GM19324 (cell line): Measurements from ENCODE around the gene ZNF333.
"Not testable (repeated sequence)": the region's sequence is repeated elsewhere in the genome, so short reads cannot be mapped to it uniquely, and the experiment has no call there.

Source experiments
- ATAC-seq: cut with Tn5 transposase; IDR thresholded peaks from one replicate; pipeline ENCODE4 v1.9.1; 2021; ENCODE audit warnings: mild to moderate bottlenecking, moderate library complexity; ENCODE audit not compliant: unreplicated experiment, low FRiP score

ZNF333 gene

DNA sequence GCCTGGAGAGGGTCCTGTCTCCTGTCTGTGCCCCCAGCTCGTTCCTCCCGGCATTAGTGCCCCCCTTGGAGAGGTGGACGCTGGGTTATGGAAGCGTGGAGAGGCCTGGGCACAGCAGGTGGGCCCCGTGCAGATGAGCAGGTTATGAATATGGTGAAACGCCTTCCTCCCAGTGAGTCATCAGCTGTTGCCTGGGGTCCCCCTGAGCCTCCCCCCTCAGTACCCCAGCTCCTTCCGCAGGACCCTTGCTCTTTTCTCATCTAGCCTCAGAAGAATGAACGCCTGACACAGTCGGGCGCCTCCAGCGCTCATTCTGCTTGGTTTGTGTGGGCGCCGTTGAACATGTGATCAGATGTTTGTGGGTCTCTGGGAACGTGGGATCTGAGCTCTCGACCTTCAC lies 76.0 kb downstream of the ZNF333 start:
- ATAC-seq, result not testable (repeated sequence)

DNA sequence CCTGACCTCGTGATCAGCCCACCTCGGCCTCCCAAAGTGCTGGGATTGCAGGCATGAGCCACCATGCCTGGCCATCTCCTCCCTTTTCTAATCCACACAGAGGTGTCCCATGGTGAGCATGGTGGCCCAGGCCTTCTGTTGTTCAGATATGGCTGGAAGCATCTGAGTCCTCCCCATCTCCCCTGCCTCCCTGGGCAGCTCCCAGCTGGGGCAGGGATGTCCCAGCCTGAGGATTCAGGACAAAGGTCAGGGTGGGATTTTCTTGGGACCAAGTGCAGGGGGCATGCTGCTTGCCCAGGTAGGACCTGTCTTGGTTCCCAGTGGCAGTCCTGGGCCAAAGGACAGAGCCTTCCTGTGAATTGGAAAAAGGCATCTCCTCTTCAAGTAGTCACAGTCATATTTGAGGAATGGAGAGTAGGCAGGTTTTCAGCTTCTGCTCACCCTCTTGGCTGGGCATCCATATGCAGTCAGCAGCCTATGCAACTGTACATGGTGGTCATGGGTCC lies 77.7 kb downstream of the ZNF333 start:
- ATAC-seq, result no peak

DNA sequence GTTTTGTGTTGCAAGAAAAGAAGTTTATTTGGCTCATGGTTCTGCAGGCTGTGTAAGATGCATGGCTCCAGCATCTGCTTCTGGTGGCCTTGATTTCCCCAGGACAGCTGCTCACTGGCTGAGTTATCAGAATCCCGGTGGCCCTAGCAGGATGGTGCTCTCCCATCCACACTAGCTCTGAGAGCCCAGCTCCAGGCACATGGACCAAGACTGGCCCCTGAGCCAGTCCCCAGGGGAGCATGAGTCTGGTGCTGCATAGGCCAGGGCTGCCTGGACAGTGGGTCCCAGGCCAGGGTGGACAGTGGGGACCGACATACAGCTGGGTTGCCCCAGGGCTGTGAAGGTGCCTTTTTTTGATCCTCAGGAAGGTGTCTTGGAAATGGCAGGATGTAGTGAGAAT lies 78.2 kb downstream of the ZNF333 start:
- no peak for ATAC-seq

DNA sequence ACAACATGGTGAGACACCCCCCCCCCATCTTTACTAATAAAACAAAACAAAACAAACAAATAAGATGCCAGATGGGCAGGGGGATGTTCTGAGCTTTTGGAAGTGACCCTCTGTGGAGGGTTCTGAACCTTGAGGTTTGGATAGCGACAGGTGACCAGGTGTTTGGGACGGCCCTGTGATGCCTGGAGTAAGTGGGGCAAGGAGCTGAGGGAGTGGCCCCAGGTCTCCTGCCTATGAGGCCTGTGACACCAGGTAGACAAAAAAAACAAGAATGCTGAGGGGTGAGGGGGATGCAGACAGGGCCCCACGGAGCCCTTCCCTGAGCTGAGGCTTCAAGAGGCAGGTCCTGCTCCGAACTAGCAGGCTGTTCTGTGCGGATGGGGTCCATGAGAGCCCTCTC lies 79.4 kb downstream of the ZNF333 start:
- no peak for ATAC-seq

DNA sequence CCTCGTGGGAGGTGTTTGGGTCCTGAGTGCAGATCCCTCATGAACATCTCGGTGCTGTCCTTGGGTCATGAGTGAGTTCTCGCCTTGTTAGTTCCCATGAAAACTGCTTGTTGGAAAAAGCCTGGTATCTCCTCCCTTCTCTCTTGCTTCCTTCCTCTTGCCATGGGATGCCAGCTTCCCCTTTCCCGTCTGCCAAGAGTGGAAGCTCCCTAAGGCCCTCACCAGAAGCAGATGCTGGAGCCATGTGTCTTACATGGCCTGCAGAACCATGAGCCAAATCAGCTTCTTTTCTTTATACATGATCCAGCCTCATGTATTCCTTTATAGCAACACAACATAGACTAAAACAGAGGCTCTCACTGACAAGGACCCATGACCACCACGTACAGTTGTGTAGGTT lies 80.3 kb downstream of the ZNF333 start:
- ATAC-seq, result no peak

DNA sequence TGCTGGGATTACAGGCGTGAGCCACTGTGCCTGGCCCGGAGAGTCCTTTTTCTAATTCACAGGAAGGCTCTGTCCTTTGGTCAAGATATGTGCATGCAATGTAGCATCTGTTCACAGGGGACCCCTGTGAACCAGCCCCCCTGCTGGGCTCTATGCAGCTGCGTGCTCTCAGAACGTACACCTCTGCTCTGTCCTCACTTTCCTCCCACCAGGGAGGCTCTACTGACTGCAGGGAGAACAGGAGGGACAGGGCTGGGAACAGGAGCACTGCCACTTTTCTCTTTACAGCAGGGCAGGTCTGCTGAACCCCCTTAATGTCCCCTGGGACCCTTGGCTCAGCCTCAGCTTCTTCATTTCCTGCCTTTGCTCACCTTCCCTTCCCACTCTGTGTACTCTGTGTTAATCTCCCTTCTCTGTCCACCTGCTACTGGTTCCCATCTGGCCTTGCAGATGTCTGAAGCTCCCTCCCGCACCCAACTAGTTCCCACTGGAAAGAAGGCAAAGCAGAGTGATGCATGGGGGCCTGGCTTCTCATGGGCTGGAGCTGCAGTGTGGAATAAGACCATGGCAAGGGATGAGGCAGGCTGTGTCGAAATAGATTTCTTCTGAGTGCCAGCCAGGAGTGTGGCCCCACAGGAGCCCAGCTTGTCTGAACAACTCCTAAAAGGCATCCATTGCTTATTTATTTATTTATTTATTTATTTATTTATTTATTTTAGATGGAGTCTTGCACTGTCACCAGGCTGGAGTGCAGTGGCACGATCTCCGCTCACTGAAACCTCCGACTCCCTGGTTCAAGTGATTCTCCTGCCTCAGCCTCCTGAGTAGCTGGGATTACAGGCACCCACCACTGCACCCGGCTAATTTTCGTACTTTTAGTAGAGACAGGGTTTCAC lies 81.3 kb downstream of the ZNF333 start:
- ATAC-seq, result no peak

DNA sequence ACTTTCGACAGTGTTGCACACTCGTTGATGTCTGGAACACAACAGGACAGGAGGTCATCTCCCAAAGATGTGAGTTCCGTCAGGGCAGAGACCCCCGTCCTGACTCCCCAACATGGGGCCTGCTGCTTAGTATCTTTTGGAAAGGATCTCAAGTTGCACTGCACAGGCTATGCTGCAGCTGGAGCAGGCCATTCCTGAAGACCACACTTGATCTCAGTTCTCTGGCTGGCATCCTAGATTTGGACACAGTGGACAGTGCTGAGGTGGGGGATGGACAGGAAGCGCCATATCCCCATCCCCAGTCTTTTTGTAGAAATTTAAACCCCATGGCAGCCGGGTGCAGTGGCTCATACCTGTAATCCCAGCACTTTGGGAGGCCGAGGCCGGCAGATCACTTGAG lies 82.6 kb downstream of the ZNF333 start:
- no peak for ATAC-seq

DNA sequence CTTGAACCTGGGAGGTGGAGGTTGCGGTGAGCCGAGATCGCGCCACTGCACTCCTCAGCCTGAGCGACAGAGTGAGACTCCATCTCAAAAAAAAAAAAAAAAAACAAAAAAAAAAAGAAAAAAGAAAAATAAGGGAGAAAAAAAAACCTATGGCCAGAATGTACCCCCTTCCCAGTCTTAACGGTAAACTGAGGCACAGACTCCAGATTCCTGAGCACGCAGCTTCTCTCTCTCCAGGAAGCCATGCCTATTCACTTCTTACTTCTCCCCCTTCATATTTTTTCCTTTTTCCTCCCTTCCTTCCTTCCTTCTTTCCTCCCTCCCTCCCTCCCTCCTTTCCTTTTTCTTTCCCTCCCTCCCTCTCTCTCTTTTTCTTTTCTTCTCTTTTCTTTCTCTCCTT lies 83.1 kb downstream of the ZNF333 start:
- ATAC-seq, result no peak

DNA sequence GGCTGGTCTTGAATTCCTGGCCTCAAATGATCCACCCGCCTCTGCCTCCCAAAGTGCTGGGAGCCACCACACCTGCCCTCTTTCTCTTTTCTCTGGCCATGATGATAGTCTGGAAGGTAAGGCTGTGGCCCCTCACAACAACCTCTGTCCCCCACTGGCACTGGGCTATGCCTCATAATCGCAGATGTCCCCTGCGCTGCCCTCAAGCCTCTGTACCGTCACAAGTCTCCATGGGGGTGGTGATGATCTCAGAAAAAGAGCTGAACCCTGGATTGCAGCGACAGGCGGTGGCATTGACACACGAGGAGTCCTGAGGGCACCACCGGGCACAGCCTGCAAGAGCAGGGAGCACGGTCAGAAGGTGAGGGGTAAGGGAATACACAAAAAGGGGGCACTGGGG lies 83.9 kb downstream of the ZNF333 start:
- not testable (repeated sequence) for ATAC-seq

DNA sequence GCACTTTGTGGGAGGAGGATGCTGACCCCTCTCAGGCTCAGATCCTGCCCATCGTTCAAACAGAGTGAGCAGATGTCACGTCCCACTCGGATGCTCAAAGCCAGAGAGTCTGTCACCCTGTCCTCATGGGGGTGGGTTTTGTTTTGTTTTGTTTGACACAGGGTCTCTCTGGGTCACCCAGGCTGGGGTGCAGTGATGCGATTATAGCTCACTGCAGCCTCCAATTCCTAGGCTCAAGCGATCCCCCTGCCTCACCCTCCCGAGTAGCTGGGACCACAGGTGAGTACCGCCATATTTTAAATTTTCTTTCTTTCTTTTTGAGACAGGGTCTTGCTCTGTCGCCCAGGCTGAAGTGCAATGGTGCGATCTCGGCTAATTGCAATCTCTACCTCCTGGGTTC lies 84.5 kb downstream of the ZNF333 start:
- ATAC-seq, result no peak

DNA sequence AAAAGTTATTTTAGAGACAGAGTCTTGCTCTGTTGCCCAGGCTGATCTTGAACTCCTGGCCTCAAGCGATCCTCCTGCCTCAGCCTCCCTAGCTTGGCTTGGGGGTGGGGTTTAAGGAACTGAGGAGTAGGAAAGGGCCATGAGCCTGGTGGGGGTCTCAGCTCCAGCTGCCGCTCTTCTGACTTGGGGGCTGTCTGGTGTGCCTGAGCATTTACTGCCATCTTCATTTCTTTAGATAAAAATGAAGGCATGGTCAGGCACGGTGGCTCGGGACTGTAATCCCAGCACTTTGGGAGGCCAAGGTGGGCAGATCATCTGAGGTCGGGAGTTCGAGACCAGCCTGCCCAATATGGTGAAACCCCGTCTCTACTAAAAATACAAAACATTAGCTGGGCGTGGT lies 85.5 kb downstream of the ZNF333 start:
- ATAC-seq, result not testable (repeated sequence)

DNA sequence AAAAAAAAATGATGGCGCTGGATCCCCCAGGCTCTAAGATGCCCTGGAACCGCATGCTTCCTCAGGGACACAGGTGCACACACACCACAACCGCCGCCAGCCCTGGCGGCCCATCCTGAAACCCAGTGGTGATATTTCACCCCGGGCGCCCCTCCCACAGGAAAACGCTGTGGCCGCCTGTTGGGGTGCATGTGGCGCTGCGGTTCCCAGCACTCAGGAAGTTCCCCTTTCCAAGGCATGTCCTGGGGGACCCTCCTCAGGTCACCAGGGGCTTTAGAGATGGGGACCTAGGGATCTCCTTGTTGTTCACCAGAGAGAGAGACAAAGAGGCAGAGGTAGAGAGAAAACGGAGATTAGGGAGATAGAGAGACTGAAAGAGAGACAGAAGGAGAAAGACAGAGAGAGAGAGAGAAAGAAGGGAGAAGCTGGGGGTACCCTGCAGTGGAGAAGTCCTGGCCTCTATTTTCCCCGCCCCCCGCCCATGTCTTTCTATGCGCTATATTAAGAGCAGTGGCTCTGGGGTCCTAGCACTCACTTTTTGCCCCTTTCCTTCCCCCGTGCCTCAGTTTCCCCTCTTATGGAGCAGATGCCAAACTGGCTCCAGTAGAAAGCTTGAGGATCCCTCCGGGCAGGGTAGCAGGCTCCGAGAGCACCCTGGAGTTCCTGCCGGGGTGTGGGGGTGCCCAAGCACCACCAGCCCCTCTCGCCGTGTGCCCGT lies 86.2 kb downstream of the ZNF333 start:
- ATAC-seq, result no peak

DNA sequence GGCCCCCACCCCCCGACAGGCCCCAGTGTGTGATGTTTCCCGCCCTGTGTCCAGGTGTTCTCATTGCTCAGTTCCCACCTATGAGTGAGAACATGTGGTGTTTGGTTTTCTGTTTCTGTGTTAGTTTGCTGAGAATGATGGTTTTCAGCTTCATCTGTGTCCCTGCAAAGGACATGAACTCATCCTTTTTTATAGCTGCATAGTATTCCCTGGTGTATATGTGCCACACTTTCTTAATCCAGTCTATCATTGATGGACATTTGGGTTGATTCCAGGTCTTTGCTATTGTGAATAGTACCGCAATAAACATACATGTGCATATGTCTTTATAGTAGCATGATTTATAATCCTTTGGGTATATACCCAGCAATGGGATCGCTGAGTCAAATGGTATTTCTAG lies 87.8 kb downstream of the ZNF333 start:
- ATAC-seq, result not testable (repeated sequence)

DNA sequence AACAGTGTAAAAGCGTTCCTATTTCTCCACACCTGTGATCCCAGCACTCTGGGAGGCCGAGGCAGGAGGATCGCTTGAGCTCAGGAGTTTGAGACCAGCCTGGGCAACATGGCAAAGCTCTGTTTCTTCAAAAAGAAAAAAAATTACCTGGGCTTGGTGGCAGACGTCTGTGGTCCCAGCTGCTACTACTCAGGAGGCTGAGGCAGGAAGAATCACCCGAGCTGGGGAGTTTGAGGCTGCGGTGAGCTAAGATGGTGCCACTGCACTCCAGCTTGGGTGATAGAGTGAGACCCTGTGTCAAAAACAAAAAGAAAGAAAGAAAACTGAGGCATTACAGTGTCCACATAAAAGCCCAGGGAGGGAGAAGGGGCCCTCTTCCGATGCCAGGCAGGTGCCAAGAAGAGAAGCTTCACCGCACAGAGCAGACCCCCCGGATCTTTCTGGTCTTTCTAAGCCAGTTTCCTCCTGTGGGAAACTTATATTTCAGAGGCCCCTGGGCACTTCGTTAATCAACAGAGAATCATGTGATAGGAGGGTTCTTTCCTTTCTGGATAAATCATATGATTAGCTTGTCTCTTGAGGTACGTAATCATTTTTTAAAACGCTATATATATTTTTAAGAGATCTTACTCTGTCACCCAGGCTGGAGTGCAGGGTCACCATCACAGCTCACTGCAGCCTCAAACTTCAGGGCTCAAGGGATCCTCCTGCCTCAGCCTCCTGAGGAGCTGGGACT lies 88.4 kb downstream of the ZNF333 start, which contains the start of gene ADGRE2:
Gene ADGRE2 (minus strand): TSS at position 451 of the 736 bp plus-strand sequence. CDS start 1,804 bp downstream, outside the sequence.
- ATAC-seq, result not testable (repeated sequence)

DNA sequence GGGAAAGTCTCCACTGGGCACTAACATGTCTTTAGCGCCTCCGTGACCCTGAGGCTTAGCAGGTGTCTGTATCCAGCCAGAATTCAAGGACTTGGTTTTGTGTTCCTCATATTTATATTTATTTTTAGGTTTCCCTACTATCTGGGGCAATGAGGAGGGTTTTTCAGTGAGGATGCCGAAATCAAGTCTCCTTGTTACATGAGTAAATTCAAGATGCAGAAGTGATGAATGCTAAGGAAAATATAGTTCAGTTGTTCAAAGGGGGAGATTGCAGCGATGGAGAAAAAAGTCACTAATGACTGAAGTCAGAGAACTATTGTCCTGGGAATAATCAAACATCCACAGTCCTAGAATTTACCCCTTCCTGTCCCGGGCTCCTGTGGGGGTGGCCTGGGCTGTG lies 89.3 kb downstream of the ZNF333 start:
- no peak for ATAC-seq

DNA sequence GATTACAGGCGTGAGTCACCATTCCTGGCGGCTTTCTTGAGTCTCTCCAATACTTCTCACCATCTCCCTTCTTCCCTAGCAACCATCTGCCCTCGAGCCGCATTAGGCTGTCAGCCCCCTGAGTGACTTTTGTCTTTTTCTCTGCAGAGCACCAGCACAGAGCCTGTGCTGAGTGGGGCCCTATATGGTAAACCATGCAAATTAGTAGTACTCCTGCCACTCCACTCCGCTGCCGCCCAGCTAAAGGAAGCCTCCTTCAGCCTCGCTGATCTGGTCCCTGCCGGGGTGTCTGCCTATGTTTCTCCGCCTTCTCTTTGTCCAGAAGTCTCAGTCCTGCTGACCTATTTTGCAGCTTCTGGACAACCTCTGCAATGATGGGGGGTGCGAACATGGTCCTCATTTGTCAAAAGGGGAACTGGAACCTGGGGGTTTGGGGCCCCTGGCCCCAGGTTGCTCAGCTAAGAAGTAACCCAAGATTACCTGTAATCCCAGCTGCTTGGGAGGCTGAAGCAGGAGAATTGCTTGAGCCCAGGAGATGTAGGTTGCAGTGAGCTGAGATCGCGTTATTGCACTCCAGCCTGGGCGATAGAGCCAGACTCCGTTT lies 90.9 kb downstream of the ZNF333 start:
- not testable (repeated sequence) for ATAC-seq

DNA sequence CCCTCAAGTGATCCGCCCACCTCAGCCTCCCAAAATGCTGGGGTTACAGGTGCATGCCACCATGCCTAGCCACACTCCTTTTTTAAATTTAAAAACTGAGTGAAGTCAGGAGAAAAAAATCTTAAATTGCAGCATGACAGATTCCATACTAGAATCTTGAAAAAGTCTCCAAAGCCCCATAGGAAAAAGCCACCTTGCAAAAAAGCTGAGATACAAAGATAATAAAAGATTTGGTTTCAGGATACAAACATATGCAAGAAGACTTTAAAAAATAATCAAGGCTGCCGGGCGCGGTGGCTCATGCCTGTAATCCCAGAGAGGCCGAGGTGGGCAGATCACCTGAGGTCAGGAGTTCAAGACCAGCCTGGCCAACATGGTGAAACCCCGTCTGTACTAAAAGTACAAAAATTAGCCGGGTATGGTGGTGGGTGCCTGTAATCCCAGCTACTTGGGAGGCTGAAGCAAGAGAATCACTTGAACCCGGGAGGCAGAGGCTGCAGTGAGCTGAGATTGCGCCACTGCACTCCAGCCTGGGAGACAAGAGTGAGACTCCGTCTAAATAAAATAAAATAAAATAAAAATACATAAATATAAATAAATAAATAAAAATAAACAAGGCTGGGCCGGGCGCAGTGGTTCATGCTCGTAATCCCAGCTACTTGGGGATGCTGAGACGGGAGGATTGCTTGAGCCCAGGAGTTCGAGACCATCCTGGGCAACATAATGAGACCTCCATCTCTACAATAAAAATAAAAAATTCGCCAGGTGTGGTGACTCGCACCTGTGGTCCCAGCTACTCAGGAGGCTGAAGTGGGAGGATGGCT lies 92.1 kb downstream of the ZNF333 start:
- not testable (repeated sequence) for ATAC-seq

DNA sequence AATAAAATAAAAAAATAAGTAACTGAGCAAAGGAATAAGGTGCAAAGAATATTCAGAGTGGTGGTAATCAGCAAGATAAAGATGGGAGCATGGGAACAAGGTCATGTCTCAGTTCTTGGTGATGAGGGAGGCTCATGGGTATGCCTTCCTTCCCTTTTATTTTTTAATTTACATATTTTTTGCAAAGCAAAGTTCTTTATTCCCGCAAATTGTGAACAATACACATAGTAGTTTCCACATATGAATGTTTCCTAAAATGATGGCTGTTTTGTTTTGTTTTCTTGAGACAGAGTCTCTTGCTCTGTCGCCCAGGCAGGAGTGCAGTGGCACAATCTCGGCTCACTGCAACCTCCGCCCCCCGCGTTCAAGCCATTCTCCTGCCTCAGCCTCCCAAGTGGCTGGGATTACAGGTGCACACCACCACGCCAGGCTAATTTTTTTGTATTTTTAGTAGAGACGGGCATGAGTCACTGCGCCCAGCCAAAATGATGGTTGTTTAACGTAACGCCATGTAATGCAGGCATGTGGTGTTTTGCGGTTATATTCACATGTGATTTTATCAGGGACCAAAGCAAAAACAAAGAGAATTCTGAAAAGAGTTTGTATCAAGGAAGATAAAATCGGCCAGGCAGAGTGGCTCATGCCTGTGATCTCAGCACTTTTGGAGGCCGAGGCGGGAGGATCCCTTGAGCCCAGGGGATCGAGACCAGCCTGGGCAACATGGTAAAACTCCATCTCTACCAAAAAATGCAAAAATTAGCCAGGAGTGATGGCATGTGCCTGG lies 93.0 kb downstream of the ZNF333 start:
- ATAC-seq, result no peak
